NCI-H187 treated with DMSO at 0.1 percent for 48 hours (cell line): Measurements from ENCODE around the gene INO80E.
A peak's percentile ranks its signal among the peaks of the same experiment; 100 is the strongest.

ENCODE experiments used
- DNase-seq: peaks from one replicate; lab custom pipeline; 2025; lab: John Stamatoyannopoulos, UW

Gene INO80E

GRCh38 chr16:29993191-29993902 lies 2.7 kb upstream of the INO80E start:
- no peak for DNase-seq

DNA sequence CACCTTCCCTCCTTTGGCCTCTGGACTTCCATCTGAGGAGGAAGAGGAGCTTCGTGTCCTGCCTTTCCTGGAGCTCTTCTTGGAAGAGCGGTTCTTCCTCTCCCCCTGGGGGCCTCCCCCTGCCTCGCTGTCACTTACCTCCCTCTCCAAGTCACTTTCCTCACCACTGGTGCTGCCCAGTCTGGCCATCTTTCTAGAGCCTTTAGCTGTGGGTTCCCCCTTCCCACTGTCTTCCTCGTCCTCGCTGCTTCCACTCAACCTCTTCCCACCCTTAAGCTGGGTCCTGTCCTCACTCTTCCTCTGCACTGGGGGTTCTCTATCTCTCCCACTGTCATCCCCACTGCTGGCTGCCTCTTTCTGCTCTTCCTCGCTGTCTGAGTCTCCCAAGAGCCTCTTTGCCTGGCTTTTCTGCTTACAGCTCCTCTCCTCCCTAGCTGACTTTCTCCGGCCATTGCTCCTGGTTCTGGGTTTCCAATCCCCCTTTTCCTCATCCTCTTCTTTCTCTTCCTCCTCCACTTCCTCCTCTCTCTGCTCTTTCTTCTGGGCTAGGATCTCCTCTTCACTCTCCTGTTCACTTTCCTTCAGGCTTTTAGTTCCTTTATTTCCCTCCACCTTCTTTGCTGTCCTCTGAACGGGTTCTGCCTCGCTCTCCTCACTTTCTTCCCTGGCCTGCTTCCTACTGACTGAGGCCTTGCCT lies 2.0 kb upstream of the INO80E start:
- DNase-seq = no peak

- DNase-seq = no peak
Measured at GRCh38 chr16:29994600-29995323, 1.3 kb upstream of the INO80E start.

GRCh38 chr16:29995324-29995910 lies 624 bp upstream of the INO80E start, which contains the start of gene HIRIP3:
HIRIP3 (minus strand) TSS chr16:29995617; CDS start chr16:29995605, 12 bp downstream.
- DNase-seq = peak; percentile 56

- DNase-seq = no peak
Measured at GRCh38 chr16:29996766-29997250, 767 bp downstream of the INO80E start.

DNA sequence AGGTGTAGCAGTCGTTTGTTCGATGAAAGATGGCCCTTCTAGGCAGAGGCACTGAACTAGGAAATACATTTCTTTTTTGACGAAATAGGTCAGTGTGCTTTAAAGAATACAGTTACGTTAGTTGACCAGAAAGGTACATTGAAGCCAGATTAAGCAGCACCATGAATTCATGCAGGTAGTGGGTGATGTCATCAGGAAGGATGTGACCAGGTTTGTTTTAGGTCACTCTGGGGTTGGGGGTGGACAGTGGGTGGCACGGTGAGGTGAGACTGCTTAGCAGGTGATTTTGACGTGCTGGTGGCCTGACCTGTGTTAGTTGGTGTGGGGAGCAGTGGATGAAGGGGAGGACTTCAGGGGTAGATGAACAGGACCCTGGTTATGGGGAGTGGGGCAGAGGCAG lies 3.6 kb downstream of the INO80E start:
- no peak for DNase-seq

DNA sequence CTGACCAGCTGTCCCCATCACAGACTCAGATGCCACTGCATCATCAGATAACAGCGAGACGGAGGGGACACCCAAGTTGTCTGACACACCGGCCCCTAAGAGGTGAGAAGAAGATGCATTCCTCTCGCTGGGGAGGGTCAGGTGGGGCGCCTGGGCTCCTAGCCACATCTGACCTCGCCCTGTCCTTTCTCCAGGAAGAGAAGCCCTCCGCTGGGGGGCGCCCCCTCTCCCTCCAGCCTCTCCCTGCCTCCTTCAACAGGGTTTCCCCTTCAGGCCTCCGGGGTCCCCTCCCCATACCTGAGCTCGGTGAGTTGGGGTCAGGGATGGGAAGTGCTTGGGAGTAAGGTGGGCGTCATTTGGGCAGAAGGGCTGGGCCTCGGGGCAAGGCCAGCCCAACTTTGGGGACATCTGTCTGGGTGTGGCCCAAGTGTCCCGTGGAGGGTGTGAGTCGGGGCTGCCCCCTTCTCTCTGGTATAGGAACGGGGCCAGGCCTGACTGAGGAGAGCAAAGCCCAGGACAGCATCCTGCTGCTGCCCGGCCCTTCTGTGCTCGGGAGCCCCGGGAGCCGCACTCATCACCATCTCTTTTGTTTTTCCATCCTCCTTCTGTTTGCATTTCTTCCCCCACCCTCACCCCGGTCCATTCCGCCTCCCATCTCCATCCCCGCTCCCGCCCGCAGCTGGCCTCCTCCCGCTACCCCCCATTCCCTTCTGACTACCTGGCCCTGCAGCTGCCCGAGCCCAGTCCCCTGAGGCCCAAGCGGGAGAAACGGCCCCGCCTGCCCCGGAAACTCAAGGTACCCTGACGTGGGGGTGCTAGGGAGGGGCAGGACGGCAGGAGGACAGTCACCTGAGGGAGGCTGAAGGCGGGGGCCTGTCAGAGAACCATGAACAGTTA lies 4.9 kb downstream of the INO80E start:
- no peak for DNase-seq

DNA sequence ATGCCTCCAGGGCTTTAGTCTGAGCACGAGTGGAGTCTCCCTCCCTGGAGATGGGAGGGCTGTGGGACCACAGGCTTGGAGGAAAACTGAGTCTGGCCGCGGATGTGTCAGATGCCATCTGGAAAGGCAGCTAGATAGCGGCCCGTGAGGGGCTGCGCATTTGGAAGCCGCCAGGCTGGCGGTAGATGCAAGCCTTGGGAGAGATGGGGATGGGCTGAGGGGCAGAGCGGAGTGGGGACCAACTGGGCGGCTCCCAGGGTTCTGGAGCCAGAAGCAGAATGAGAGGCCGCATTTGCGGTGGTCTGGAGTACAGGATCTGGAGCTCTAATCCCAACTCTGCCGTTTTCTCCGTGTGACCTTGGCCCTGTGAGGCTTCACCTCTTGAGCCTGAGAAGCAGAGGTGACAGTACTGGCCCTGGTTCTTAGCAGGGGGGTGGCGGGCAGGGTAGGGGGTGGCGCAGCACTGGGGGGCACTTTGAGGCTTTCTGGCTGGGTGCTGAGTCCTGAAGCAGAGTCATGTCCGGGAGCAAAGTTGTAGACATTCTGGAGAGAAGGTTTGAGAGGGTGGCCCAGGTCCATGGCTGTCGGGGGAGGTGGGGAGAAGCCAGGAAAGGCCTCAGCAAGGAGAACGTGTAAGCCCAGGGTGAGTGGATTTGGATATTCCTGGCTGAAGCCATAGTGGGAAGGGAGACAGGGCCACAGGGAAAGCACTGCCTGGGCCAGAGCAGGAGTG lies 6.7 kb downstream of the INO80E start:
- DNase-seq = no peak

GRCh38 chr16:30003670-30004423 lies 7.8 kb downstream of the INO80E start:
- DNase-seq = no peak

GRCh38 chr16:30004424-30004776 lies 8.4 kb downstream of the INO80E start:
- no peak for DNase-seq

DNA sequence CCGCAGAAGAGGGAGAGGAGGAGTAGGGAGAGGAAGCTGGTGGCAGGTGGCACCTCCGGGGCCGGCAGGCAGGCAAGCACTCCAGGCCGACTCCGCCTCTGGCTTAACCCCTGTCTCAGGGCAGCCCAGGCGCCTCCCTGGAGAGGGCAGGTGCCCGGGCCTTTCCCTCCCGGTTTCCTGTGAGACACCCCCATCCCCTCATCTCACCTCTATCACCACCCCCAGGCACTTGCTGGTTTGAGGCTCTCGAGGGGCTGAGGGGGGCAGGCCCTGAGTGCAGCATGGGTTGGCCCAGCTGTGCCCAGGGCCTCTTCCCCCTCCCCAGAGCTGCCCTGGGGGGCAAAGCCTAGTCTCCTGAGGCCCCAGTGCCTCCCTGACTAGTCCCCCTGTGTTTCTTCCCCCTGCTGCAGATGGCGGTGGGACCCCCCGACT lies 8.8 kb downstream of the INO80E start:
- no peak for DNase-seq

GRCh38 chr16:30005341-30006094 lies 9.5 kb downstream of the INO80E start:
- no peak for DNase-seq

DNA sequence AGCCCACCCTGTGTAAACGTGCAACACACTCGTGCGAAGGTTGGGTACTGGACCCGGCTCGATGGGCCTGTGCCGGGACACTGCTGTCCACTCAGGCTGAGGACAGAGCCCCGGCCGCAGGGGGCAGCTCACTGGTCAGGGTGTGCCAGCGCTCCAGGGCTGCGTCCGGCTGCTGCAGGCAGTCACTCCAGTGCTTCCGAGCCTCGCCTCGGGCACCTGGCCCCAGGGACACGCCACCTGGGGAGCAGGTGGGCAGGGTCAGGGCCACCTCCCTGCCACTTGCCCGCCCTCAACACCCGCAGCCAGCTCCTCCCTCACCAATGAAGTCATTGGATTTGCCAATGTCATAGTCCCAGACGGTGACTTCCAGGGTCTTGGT lies 10.0 kb downstream of the INO80E start:
- DNase-seq = no peak

DNA sequence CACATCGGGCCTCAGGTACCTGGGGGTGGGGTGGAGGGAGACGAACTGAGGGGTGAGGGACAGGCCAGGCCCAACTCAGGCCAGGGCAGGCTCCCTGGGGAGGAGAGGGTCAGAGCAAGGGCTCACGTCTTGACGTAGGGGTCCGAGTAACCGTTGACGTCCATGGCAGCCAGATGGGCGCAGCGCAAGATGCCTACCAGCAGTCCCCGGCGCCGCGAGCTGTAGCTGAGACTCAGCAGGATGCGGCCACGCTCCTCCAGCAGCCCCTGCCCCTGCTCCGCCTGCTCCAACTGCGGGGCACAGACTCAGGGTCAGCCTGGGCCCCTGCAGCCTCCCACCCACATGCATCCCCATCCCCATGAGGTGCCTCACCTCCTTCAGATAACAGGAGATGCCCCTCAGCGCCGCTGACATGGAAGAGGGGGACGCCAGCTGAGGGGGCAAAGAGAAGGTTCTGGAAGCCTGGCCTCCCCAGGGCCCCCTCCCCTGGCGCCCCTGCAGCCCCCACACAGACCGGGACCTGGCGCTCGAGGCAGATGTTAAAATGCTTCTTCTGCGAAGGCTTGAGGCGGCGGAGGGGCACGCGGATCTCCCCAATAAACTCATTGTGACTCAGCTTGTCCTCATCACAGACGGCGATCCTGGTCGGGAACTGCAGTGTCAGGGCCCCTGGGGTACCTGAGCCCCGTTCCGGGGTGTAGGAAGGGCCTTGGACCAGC lies 10.8 kb downstream of the INO80E start:
- DNase-seq = no peak

DNA sequence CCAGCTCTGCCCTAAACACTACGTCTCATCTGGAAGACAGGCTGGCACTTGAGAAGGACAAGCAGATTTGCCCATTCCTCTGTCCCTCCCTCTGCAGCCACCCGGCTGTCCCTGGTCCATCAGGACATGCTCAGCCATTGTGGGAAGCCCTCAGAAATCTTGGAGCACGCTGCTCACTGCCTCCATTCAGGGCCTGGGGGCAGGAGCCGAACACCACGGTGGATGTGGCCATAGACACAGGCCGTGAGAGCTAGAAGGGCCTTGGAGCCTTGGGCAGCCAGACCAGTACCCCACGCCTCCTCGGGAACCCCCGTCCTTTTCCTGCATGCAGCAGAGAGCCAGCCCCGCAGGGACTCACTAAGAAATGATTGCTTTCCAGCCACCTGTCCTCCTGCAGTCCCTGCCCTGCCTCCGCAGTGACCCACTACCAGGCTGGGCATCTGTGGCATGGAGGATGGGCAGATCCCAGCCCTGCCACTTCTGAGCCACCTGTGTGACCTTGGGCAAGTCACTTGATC lies 11.4 kb downstream of the INO80E start:
- no peak for DNase-seq

DNA sequence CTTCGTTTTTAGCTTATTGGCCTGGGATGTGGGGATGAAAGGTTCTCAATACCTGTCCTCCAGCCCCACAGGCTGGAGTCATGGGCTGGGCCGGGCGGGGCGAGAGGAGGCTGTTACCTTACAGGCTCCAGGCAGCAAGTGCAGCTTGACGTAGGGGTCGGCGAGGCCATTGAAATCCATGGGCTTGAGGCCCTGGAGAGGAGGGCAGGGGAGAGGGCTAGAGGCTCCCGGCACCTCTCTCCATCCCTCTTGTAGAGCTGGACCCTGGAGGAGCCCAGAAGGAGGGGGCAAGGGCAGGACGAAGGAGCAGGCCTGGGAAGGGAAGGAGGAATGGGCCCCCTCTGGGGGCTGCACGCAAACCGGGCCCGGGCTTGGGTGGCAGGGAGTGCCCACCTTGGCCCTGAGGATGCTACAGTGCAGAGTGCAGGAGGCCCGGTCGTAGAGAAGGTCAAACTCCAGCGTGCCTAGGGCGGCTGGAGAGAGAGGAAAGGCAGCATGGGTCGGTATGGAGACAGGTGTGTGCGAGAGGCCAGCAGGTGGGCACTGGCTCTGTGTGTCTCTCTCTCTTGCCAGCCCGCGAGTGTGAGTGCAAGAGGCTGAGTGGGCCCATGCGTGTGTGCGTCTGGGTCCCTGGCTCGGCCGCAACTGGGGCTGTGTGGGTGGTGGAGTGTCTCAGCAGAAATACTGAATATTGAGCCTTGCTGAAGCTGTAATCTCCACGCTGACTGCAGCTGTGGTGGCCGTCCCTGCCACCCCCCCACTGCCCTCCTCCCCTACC lies 13.2 kb downstream of the INO80E start:
- DNase-seq = no peak

- no peak for DNase-seq
Measured at GRCh38 chr16:30009990-30010843, 14.2 kb downstream of the INO80E start.
